GM23248 (cell line): ENCODE results near the gene NAV2. TPM values are rescaled to one million over a fixed set of nuclear protein-coding genes. Genes with fewer than 3 reads are reported as not detected.

Experiments used
- DNase-seq: peaks from one replicate; pipeline ENCODE4 v3.0.0-alpha.2; 2015
- H2AFZ ChIP-seq: fragments of 200-600 bp; sonication (generic); 2 replicates; pipeline ENCODE4 v1.6.1; 2016; ENCODE audit warnings: antibody characterized with exemption
- H3F3A ChIP-seq: fragments of 200-600 bp; sonication (generic); 2 replicates; pipeline ENCODE4 v1.6.1; 2016; ENCODE audit warnings: mild to moderate bottlenecking, antibody characterized with exemption, mixed run types; ENCODE audit not compliant: insufficient read depth
- H3K27ac ChIP-seq: fragments of 200-600 bp; sonication (generic); 2 replicates; pipeline ENCODE4 v1.5.1; 2016; ENCODE audit warnings: mild to moderate bottlenecking
- H3K27me3 ChIP-seq: fragments of 200-600 bp; sonication (generic); replicated peaks from 2 replicates; pipeline ENCODE4 v1.6.1; 2016; ENCODE audit warnings: mild to moderate bottlenecking; ENCODE audit not compliant: insufficient read depth
- H3K36me3 ChIP-seq: fragments of 200-600 bp; sonication (generic); 2 replicates; pipeline ENCODE4 v1.6.1; 2016; ENCODE audit warnings: low read depth, mild to moderate bottlenecking
- H3K4me1 ChIP-seq: fragments of 200-600 bp; sonication (generic); 2 replicates; pipeline ENCODE4 v1.6.1; 2016; ENCODE audit warnings: mild to moderate bottlenecking; ENCODE audit not compliant: insufficient read depth
- H3K4me2 ChIP-seq: fragments of 200-600 bp; sonication (generic); one replicate; pipeline ENCODE4 v1.6.1; 2016; ENCODE audit warnings: mild to moderate bottlenecking; ENCODE audit not compliant: unreplicated experiment
- H3K4me3 ChIP-seq: fragments of 200-600 bp; sonication (generic); 2 replicates; pipeline ENCODE4 v1.5.1; 2016; ENCODE audit warnings: mild to moderate bottlenecking
- H3K79me2 ChIP-seq: fragments of 200-600 bp; sonication (generic); 2 replicates; pipeline ENCODE4 v1.6.1; 2016; ENCODE audit warnings: mild to moderate bottlenecking; ENCODE audit not compliant: insufficient read depth
- H3K9ac ChIP-seq: fragments of 200-600 bp; sonication (generic); 2 replicates; pipeline ENCODE4 v1.6.1; 2016; ENCODE audit warnings: mild to moderate bottlenecking
- H3K9me2 ChIP-seq: fragments of 200-600 bp; sonication (generic); 2 replicates; pipeline ENCODE4 v1.6.1; 2016; ENCODE audit warnings: mixed run types, mild to moderate bottlenecking, moderate library complexity; ENCODE audit not compliant: insufficient read depth
- H3K9me3 ChIP-seq: fragments of 200-600 bp; sonication (generic); one replicate; pipeline ENCODE4 v1.6.1; 2017; ENCODE audit warnings: low read depth
- H4K20me1 ChIP-seq: fragments of 200-600 bp; sonication (generic); 2 replicates; pipeline ENCODE4 v1.6.0; 2016; ENCODE audit not compliant: insufficient read depth
- EZH2 ChIP-seq: fragments of 200-600 bp; sonication (generic); IDR thresholded peaks from 2 replicates; pipeline ENCODE4 v1.6.1; 2018; ENCODE audit warnings: antibody characterized with exemption, mild to moderate bottlenecking; ENCODE audit not compliant: insufficient read depth, poor library complexity, severe bottlenecking
- EZH2phosphoT487 ChIP-seq: fragments of 200-600 bp; sonication (generic); IDR thresholded peaks from 2 replicates; pipeline ENCODE4 v1.6.1; 2018; ENCODE audit warnings: antibody characterized with exemption, moderate library complexity, mild to moderate bottlenecking, low read depth; ENCODE audit not compliant: insufficient read depth
- WGBS, 2 experiments: methylation state at CpG; one replicate each; pipeline ENCODE4 v1.1.6; 2015 to 2017; ENCODE audit warnings: low lambda C conversion rate in 2 of 2, low coverage in 1 of 2; ENCODE audit errors: missing lambda C conversion rate in 2 of 2; 5-methylcytosine and 5-hydroxymethylcytosine counted together
- in situ Hi-C: fragments of 300-500 bp; cut with MboI; formaldehyde crosslinking; loops from 2 replicates; pipeline ENCODE4 v1.15.0; 2020
- polyA plus RNA-seq: library from polyadenylated mRNA; unstranded; fragments of >200 nt; fragmentation: Nextera tagmentation; extraction: Ambion mirVana; gene quantifications from 2 replicates; pipeline ENCODE4 v1.2.1, GENCODE V29; 2016
- total RNA-seq: library from RNA; depleted of rRNA; stranded (reverse); fragments of >200 nt; shearing (Covaris generic); gene quantifications from 2 replicates; pipeline ENCODE4 v1.2.3, GENCODE V29; 2014

NAV2 gene
- total and polyA plus RNA-seq, 2 experiments from 2014 or later = 5.7 to 11.9 TPM

DNA sequence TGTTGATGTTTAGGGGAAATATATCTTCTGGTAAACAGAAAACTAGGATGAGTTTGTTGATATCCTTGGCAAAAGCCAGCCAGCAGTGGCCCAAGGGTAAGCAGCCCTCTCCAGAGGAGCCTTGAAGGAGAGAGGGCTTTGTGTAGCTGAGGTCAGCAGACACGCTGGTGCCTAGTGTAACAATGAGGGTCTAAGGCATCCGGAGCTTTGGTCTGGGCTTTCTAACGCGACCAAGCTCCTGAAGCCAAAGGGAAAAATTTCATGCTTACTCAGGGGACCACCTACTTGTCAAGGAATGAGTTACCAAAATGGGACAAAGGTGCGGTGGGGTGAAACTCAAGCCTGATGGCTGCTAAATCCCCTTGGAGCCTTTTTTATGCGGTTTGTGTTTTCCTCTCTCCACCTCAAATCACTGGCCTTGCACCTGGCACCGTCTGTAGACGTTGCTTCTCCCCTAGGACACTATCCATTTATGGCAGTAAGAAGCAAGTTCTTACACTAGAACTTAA is 312.7 kb downstream of the NAV2 start:
- no peaks in the 10 kb centered on the region for H3K9me2 ChIP-seq
- H3K79me2 ChIP-seq = peaks cover 69% of the 10 kb centered on the region
- H3K4me3 ChIP-seq = no peak overlapping the region
- H3K4me1 ChIP-seq = no peaks in the 10 kb centered on the region
- no peaks in the 10 kb centered on the region for H3K9me3 ChIP-seq
- H4K20me1 ChIP-seq = no peaks in the 10 kb centered on the region
- H3K9ac ChIP-seq = no peak overlapping the region
- H3F3A ChIP-seq = peaks cover 17% of the 10 kb centered on the region; the same call in 1 of the 2 replicates
- 85 to 89% methylated on average over 8 of the region's 8 CpGs for WGBS, 2 experiments
- no peak overlapping the region for H3K4me2 ChIP-seq
- DNase-seq = no peak
- TF ChIP-seq EZH2phosphoT487 (no peak), EZH2 (no peak)
- in situ Hi-C loops = no loop called here
- H2AFZ ChIP-seq = no peak overlapping the region
- no peak overlapping the region for H3K27ac ChIP-seq
- H3K27me3 ChIP-seq = no peaks in the 10 kb centered on the region
- no peaks in the 10 kb centered on the region for H3K36me3 ChIP-seq

DNA sequence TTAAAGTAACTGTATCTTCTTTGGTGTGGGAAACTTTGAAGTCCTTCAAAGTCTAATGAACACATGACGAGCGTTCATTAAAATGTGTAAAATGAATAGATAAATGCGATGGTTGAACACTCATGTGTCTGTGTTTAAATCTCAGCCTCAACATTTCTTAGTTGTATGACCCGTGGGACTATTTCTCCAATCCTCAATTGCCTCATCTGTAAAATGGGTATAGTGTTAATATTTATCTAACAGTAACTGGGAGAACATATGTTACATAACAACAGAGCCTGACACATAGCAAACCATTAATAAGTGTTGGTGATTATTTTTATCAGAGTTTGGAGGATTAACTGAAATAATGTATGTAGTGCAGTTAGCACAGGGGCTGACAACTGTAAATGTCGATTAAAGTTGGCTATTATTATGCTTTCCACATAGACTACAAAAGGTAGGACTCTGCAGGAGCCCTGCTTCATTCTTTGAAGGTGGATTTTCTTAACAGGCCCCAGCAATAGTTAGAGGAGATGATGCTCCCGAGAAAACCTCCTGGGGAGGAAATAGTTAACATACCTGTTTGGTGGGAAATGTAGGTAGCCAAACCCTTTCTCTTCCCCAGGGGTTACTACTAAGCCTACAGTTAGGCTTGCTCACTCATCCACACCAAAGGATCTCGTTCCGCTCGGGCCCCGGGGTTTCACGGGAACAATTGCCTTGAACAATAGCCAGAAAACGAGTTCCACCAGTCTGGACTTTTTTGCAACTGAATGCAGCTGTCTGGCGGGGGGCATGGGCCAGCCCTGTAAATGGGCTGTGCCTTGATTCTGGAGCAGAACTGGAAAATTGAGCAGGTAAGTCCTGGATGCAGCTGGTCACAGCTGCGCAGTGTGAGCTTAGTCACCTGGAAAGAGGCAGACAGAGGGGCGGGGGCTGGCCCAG is 314.3 kb downstream of the NAV2 start:
- peaks cover 31% of the 10 kb centered on the region for H3F3A ChIP-seq
- no peak overlapping the region for H3K4me2 ChIP-seq
- no peaks in the 10 kb centered on the region for H3K36me3 ChIP-seq
- H2AFZ ChIP-seq = no peak overlapping the region
- H3K79me2 ChIP-seq = peaks cover 75% of the 10 kb centered on the region
- TF ChIP-seq EZH2phosphoT487 = no peak
- TF ChIP-seq EZH2 = no peak
- H3K9me3 ChIP-seq = no peaks in the 10 kb centered on the region
- no peaks in the 10 kb centered on the region for H3K27me3 ChIP-seq
- H3K4me3 ChIP-seq = no peak overlapping the region
- in situ Hi-C loops = no loop called here
- no peak overlapping the region for H3K27ac ChIP-seq
- H3K4me1 ChIP-seq = peaks cover 10% of the 10 kb centered on the region
- WGBS, 2 experiments = 67 to 71% methylated on average over 15 of the region's 15 CpGs
- H3K9me2 ChIP-seq = no peaks in the 10 kb centered on the region
- H4K20me1 ChIP-seq = no peaks in the 10 kb centered on the region
- no peak overlapping the region for H3K9ac ChIP-seq
- DNase-seq = no peak

DNA sequence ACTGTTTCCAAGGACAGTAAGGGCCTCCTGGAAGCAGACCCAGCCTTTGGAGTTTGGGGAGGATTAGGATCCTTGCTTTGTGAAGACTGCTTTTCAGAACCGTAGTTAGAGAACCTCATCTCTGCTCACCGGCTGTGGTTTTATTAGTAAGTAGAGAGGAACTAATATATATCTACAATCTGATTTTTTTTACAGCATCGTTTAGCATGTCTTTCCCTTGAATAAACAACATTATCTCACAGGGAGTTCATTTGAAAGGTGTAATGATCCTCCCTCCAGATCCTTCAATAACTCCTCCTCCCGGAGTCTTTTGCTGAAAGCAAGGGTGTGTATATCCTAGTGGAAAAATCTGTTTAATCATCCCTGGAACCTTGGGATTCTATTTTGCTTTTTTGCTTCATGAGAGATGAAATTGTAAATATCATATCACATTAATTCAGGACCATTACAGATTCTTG is 314.9 kb downstream of the NAV2 start:
- DNase-seq = no peak
- TF ChIP-seq EZH2phosphoT487 (no peak), EZH2 (no peak)
- Histone ChIP-seq H3K4me1 (peaks cover 16% of the 10 kb centered on the region), H3K27ac (no peak overlapping the region), H3F3A (peaks cover 38% of the 10 kb centered on the region), H3K9me3 (no peaks in the 10 kb centered on the region), H2AFZ (no peak overlapping the region), H3K79me2 (peaks cover 70% of the 10 kb centered on the region), H3K9me2 (no peaks in the 10 kb centered on the region), H3K9ac (no peak overlapping the region), H3K4me3 (no peak overlapping the region), H3K27me3 (no peaks in the 10 kb centered on the region), H3K36me3 (no peaks in the 10 kb centered on the region), H3K4me2 (no peak overlapping the region), H4K20me1 (no peaks in the 10 kb centered on the region)
- 80 to 87% methylated on average over 4 of the region's 4 CpGs for WGBS, 2 experiments
- in situ Hi-C loops = no loop called here

DNA sequence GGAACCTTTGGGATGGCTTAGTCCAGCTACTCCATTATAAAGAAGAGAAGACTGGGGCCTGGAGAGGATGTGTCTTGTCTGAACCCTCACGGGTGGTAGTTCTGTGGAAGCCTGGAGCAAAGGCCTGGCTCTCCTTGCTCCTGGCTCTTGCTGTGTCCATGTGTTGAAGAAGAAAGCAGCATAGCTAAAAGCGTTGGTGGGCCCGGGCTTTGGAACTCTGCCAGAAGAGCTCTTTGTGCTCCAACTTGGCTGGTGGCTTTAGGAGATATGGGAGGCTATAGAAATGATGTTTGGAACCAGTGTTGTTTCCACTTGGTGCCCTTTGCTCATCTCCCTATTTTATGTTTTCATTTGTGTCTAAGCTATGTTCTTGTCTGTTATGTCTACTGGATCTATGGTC is 316.6 kb downstream of the NAV2 start:
- Histone ChIP-seq H3K9me3 (no peaks in the 10 kb centered on the region), H3K9me2 (no peaks in the 10 kb centered on the region), H4K20me1 (no peaks in the 10 kb centered on the region), H3K79me2 (peaks cover 68% of the 10 kb centered on the region), H2AFZ (no peak overlapping the region), H3K4me1 (peaks cover 16% of the 10 kb centered on the region), H3K9ac (no peak overlapping the region), H3K36me3 (no peaks in the 10 kb centered on the region), H3K27ac (no peak overlapping the region), H3K4me3 (no peak overlapping the region), H3K27me3 (no peaks in the 10 kb centered on the region), H3F3A (peaks cover 45% of the 10 kb centered on the region), H3K4me2 (no peak overlapping the region)
- WGBS, 2 experiments = 85 to 90% methylated on average over 3 of the region's 3 CpGs
- no peak for TF ChIP-seq EZH2
- DNase-seq = no peak
- in situ Hi-C loops = no loop called here
